Fibroblast of peridontal ligament (primary cell): ENCODE measurements around the gene SPESP1.

Source experiments
- DNase-seq: peaks from one replicate; pipeline ENCODE4 v3.0.0-alpha.2; 2010; ENCODE audit errors: extremely low read depth

The SPESP1 gene

GRCh38 chr15:68930268-68931022 is at the start of gene SPESP1:
Gene SPESP1, plus strand, starts transcription at chr15:68930525. Its CDS starts 129 bp downstream, at chr15:68930654.
- DNase-seq: peak; percentile 72

GRCh38 chr15:68885070-68885469 is 45.3 kb upstream of the SPESP1 start:
- peak; percentile 84 for DNase-seq

GRCh38 chr15:68887120-68887519 is 43.2 kb upstream of the SPESP1 start:
- no peak for DNase-seq

GRCh38 chr15:68887819-68888218 is 42.5 kb upstream of the SPESP1 start:
- DNase-seq: no peak

GRCh38 chr15:68888419-68888818 is 41.9 kb upstream of the SPESP1 start:
- no peak for DNase-seq

GRCh38 chr15:68894208-68894607 is 36.1 kb upstream of the SPESP1 start:
- no peak for DNase-seq

- no peak for DNase-seq
Measured at GRCh38 chr15:68896178-68896577, 34.1 kb upstream of the SPESP1 start.

GRCh38 chr15:68897016-68897415 is 33.3 kb upstream of the SPESP1 start:
- no peak for DNase-seq

- no peak for DNase-seq
Measured at GRCh38 chr15:68900027-68900426, 30.3 kb upstream of the SPESP1 start.

- DNase-seq: no peak
Measured at GRCh38 chr15:68907396-68907923, 22.9 kb upstream of the SPESP1 start.

- no peak for DNase-seq
Measured at GRCh38 chr15:68909601-68910100, 20.7 kb upstream of the SPESP1 start.

GRCh38 chr15:68910341-68910740 is 20.0 kb upstream of the SPESP1 start:
- no peak for DNase-seq

GRCh38 chr15:68910816-68911215 is 19.5 kb upstream of the SPESP1 start:
- no peak for DNase-seq

- DNase-seq: no peak
Measured at GRCh38 chr15:68921926-68922325, 8.4 kb upstream of the SPESP1 start.

GRCh38 chr15:68924866-68925560 is 5.3 kb upstream of the SPESP1 start:
- peak; percentile 80 for DNase-seq

GRCh38 chr15:68933001-68933400 is 2.7 kb downstream of the SPESP1 start:
- no peak for DNase-seq

- no peak for DNase-seq
Measured at GRCh38 chr15:68934341-68934740, 4.0 kb downstream of the SPESP1 start.

- no peak for DNase-seq
Measured at GRCh38 chr15:68935400-68935937, 5.1 kb downstream of the SPESP1 start.

- DNase-seq: no peak
Measured at GRCh38 chr15:68939501-68939900, 9.2 kb downstream of the SPESP1 start.

- no peak for DNase-seq
Measured at GRCh38 chr15:68951813-68952212, 21.5 kb downstream of the SPESP1 start.

GRCh38 chr15:68957696-68958095 is 27.4 kb downstream of the SPESP1 start:
- no peak for DNase-seq

GRCh38 chr15:68958597-68958996 is 28.3 kb downstream of the SPESP1 start:
- DNase-seq: no peak

- no peak for DNase-seq
Measured at GRCh38 chr15:68962465-68962864, 32.1 kb downstream of the SPESP1 start.
